Tibial nerve (tissue), 4 donors: ENCODE measurements around the gene KIF2A. TPM values are rescaled to one million over a fixed set of nuclear protein-coding genes. Genes with fewer than 3 reads are reported as not detected.

Experiments
- DNase-seq, 2 donors: peaks; one replicate each; pipeline ENCODE4 v3.0.0-alpha.2; 2019; ENCODE audit warnings: low spot score in 2 of 2
- H3K27ac ChIP-seq, 4 donors: fragments of 200-600 bp; sonication (generic) in 3 of 4; one replicate each; pipeline ENCODE4 v1.5.1; 2017 to 2019; ENCODE audit warnings: mild to moderate bottlenecking in 1 of 4
- H3K27me3 ChIP-seq, 2 donors: fragments of 200-600 bp; sonication (generic) in 1 of 2; one replicate each; pipeline versions ENCODE4 v1.5.1 to v1.6.0; 2017 to 2019
- H3K36me3 ChIP-seq, 3 donors: fragments of 200-600 bp; sonication (generic); one replicate each; pipeline ENCODE4 v1.5.1; 2018 to 2019
- H3K4me1 ChIP-seq, 4 donors: fragments of 200-600 bp; sonication (generic) in 3 of 4; one replicate each; pipeline ENCODE4 v1.5.1; 2017 to 2019
- H3K4me3 ChIP-seq, 4 donors: fragments of 200-600 bp; sonication (generic) in 3 of 4; one replicate each; pipeline ENCODE4 v1.5.1; 2017 to 2019; ENCODE audit warnings: mild to moderate bottlenecking in 1 of 4, moderate library complexity in 1 of 4
- H3K9me3 ChIP-seq, 4 donors: fragments of 200-600 bp; sonication (generic) in 3 of 4; one replicate each; pipeline ENCODE4 v1.5.1; 2017 to 2019
- EP300 ChIP-seq, 2 donors: sonication (generic); formaldehyde crosslinking; IDR thresholded peaks; one replicate each; pipeline ENCODE4 v1.6.1; 2017; ENCODE audit warnings: antibody characterized with exemption in 2 of 2, mild to moderate bottlenecking in 1 of 2
- POLR2A ChIP-seq, 2 donors: fragments of 450-650 bp; IDR thresholded peaks; one replicate each; pipeline ENCODE4 v1.6.1; 2017; ENCODE audit warnings: antibody characterized with exemption in 2 of 2, mild to moderate bottlenecking in 2 of 2, moderate library complexity in 2 of 2
- WGBS, 2 donors: methylation state at CpG; one replicate each; pipeline ENCODE4 v1.1.5; 2018; 5-methylcytosine and 5-hydroxymethylcytosine counted together
- total RNA-seq, 4 donors: library from RNA; depleted of rRNA; stranded (reverse); fragments of >200 nt; gene quantifications; one replicate each; pipeline ENCODE4 v1.1.0, GENCODE V29; 2016
- TF ChIP-seq, protein P1 (sequence below), 5 experiments: fragments of 200-600 bp in 3 of 5; fragments of 450-650 bp in 2 of 5; sonication (generic) in 3 of 5; IDR thresholded peaks; one replicate each; pipeline ENCODE4 v1.5.1; 2016 to 2019; ENCODE audit warnings: antibody characterized with exemption in 5 of 5, mild to moderate bottlenecking in 3 of 5, moderate library complexity in 2 of 5

The KIF2A gene
- total RNA-seq, 4 donors from 2014 or later = 28.5 to 60.3 (median 44.9) TPM

DNA sequence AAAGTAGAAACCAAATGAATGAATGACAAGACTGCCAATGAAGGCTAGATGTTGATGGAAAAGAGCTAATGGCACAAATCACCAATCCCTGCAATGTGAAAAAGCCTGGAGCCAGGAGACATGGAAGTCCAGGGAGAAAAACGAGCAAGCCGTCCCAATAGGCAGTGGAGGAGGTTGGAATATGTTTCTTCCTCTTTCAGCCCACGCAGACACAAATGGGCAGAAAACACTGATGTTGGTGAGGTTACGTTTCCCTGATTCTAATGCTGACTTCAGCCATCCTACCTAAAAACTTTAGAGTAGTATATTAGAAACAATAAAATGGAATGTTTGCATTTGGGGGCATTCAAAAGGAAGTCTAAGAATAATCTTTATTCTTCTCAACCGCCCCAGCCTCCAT is 23.9 kb upstream of the KIF2A start:
- 62 to 69% methylated on average over 5 of the region's 5 CpGs for WGBS, 2 donors
- H3K27ac ChIP-seq = no peak overlapping the region
- no peaks in the 10 kb centered on the region for H3K27me3 ChIP-seq
- TF ChIP-seq, protein P1, sequence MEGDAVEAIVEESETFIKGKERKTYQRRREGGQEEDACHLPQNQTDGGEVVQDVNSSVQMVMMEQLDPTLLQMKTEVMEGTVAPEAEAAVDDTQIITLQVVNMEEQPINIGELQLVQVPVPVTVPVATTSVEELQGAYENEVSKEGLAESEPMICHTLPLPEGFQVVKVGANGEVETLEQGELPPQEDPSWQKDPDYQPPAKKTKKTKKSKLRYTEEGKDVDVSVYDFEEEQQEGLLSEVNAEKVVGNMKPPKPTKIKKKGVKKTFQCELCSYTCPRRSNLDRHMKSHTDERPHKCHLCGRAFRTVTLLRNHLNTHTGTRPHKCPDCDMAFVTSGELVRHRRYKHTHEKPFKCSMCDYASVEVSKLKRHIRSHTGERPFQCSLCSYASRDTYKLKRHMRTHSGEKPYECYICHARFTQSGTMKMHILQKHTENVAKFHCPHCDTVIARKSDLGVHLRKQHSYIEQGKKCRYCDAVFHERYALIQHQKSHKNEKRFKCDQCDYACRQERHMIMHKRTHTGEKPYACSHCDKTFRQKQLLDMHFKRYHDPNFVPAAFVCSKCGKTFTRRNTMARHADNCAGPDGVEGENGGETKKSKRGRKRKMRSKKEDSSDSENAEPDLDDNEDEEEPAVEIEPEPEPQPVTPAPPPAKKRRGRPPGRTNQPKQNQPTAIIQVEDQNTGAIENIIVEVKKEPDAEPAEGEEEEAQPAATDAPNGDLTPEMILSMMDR (IDR thresholded peaks at IDR 0.05) = no peak
- TF ChIP-seq EP300 (IDR thresholded peaks at IDR 0.05) (no peak), POLR2A (IDR thresholded peaks at IDR 0.05) (no peak)
- no peak overlapping the region for H3K4me3 ChIP-seq
- H3K4me1 ChIP-seq = no peaks in the 10 kb centered on the region
- no peaks in the 10 kb centered on the region for H3K9me3 ChIP-seq
- H3K36me3 ChIP-seq = no peaks in the 10 kb centered on the region
- no peak for DNase-seq

DNA sequence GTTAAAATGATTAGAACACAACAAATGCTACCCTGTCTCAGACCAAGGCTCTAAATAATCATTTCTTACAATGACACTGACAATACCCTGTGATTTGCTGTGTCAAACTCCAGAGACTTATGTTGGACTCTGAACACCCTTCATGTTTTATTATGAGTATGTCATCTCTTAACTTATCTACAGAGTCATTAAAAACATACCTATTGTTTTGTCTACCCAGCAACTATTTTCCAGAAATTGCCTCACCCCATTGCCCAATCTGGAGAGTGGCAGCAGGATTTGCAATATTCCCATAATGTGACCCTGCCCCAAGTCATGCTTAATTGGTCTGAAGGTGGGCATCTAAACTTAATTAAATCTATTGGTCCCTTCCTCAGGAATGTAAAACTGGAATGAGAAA is 23.0 kb upstream of the KIF2A start:
- Histone ChIP-seq H3K27ac (no peak overlapping the region), H3K4me1 (no peaks in the 10 kb centered on the region), H3K4me3 (no peak overlapping the region), H3K36me3 (no peaks in the 10 kb centered on the region), H3K9me3 (no peaks in the 10 kb centered on the region), H3K27me3 (no peaks in the 10 kb centered on the region)
- TF ChIP-seq EP300 (IDR thresholded peaks at IDR 0.05) = no peak
- no peak for TF ChIP-seq POLR2A (IDR thresholded peaks at IDR 0.05)
- TF ChIP-seq, protein P1 (IDR thresholded peaks at IDR 0.05) = no peak
- no peak for DNase-seq

DNA sequence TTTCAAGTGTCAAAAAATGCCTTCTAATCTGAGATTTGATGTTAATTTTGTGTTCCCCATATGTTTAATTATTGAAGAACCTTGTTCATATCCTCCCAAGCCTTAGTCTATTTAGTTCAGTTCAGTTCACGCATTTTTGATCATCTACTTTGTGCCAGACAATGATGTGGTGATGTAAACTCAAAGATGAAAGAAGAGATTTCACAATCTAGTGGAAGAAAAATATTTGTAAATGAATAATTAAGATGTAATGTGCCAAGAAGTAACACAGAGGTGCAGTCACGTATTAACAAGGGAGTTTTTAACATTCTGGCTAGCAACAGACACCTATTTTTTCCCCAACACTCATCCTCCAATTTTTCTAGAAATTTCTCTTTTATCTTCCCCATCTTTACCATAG is 22.1 kb upstream of the KIF2A start:
- no peaks in the 10 kb centered on the region for H3K4me1 ChIP-seq
- no peaks in the 10 kb centered on the region for H3K9me3 ChIP-seq
- 68 to 80% methylated on average over 2 of the region's 2 CpGs for WGBS, 2 donors
- no peaks in the 10 kb centered on the region for H3K27me3 ChIP-seq
- H3K4me3 ChIP-seq = no peak overlapping the region
- H3K27ac ChIP-seq = no peak overlapping the region
- TF ChIP-seq EP300 (IDR thresholded peaks at IDR 0.05) (no peak), POLR2A (IDR thresholded peaks at IDR 0.05) (no peak)
- TF ChIP-seq, protein P1 (IDR thresholded peaks at IDR 0.05) = no peak
- no peaks in the 10 kb centered on the region for H3K36me3 ChIP-seq
- DNase-seq = no peak

DNA sequence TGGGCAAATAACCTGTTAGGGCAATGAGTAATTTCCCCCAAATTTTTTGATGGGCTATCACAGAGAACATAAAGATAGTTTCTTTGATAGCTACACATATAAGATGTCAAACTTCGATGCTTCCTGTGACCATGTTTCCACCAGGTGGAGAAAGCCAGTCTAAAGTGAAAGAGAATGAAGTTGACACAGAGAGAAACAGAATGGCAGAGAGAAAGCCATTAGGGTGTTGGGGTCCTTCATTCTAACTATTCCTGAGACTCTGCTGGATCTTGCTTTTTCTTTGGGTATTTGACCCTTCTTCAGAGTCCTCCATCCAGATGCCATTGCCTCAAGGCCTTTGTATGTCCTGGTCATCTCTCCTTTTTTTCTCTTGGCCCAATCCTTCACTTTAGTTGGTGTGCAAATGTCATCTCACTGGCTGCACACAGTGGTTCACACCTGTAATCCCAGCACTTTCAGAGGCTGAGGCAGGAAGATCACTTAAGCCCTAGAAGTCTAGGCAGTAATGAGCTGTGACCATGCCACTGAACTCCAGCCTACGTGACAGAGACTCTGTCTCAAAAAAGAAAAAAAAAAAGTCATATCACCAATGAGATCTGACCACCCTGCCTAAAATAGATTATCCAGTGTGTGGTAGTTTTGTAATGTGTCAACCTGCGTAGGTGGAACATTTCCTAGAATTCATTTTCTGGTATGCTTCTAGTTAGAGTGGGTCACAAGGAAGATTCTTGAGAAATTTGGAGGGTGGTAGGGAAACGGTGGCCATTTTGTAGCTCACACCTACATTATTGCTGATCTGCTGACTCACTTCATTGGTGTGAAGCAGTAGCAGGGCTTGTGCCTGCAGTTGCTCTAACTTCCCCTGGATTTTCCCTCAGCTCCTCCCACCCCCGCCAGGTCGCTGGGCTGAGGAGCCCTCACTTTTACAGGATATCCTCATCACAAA is 20.8 kb upstream of the KIF2A start:
- Histone ChIP-seq H3K36me3 (no peaks in the 10 kb centered on the region), H3K27ac (no peak overlapping the region), H3K27me3 (no peaks in the 10 kb centered on the region), H3K4me1 (no peaks in the 10 kb centered on the region), H3K4me3 (no peak overlapping the region), H3K9me3 (no peaks in the 10 kb centered on the region)
- 81 to 91% methylated on average over 6 of the region's 6 CpGs for WGBS, 2 donors
- no peak for DNase-seq
- TF ChIP-seq POLR2A (IDR thresholded peaks at IDR 0.05) = no peak
- TF ChIP-seq, protein P1 (IDR thresholded peaks at IDR 0.05) = no peak
- TF ChIP-seq EP300 (IDR thresholded peaks at IDR 0.05) = no peak

DNA sequence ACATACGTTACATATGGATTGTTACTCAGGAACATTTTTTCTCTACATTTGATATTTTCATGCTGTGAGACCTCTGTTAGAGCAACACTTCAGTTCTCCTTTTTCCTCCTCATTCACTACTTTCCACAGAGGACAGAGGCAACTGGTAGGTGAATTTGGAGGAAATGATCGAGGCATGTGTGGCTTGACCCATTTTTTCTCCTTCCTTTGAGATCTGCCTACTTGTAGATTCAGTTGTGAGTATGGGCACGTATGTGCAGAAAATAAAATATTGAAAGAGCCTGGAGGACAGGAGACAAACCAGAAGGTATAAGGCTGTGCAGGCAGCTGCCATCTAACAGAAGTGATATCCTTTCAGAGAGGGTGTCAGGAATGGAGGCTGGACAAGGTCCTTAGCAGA is 19.2 kb upstream of the KIF2A start:
- no peak overlapping the region for H3K4me3 ChIP-seq
- TF ChIP-seq POLR2A (IDR thresholded peaks at IDR 0.05) (no peak), EP300 (IDR thresholded peaks at IDR 0.05) (no peak)
- TF ChIP-seq, protein P1 (IDR thresholded peaks at IDR 0.05) = no peak
- DNase-seq = no peak
- no peaks in the 10 kb centered on the region for H3K4me1 ChIP-seq
- no peaks in the 10 kb centered on the region for H3K27me3 ChIP-seq
- H3K9me3 ChIP-seq = no peaks in the 10 kb centered on the region
- no peak overlapping the region for H3K27ac ChIP-seq
- H3K36me3 ChIP-seq = no peaks in the 10 kb centered on the region
- WGBS, 2 donors = 80 to 83% methylated on average over 3 of the region's 3 CpGs
